ENCODE data around the gene AK1. TPM values are rescaled to one million over a fixed set of nuclear protein-coding genes. Genes with fewer than 3 reads are reported as not detected.

AK1 gene
- total and polyA plus RNA-seq, 9 of the 15 experiments (the other 6 are each of a cell fraction or from before 2014, with no cell fraction given), result 10.1 to 71.8 (median 39.0) TPM

- peak; percentile 34 for TF ChIP-seq ZNF592 (IDR thresholded peaks at IDR 0.05)
- TF ChIP-seq RUNX1 (IDR thresholded peaks at IDR 0.05; ENCODE audit: low read depth), result 0 out of 2 replicates have a peak, but pooled peaks have one; percentile 47
- TF ChIP-seq TFAP4 (CRISPR knock-in tag; IDR thresholded peaks at IDR 0.05; ENCODE audit: borderline replicate concordance), result no peak
- 0 out of 2 replicates have a peak, but pooled peaks have one; percentile 31 for TF ChIP-seq ERF (CRISPR knock-in tag; IDR thresholded peaks at IDR 0.05)
- TF ChIP-seq NFIC (IDR thresholded peaks at IDR 0.05), result peak; percentile 57
- no peak for TF ChIP-seq EWSR1 (IDR thresholded peaks at IDR 0.05; ENCODE audit: borderline replicate concordance, low read depth, partially characterized antibody)
- no peak for TF ChIP-seq TARDBP (IDR thresholded peaks at IDR 0.05)
- TF ChIP-seq ELF1 (tag; IDR thresholded peaks at IDR 0.05), result peak; percentile 51; the same call in 1 of the 2 replicates
- TF ChIP-seq PATZ1 (CRISPR knock-in tag; IDR thresholded peaks at IDR 0.05; ENCODE audit: borderline replicate concordance), result no peak
- TF ChIP-seq TAL1 (IDR thresholded peaks at IDR 0.05), result no peak
- TF ChIP-seq E2F5 (CRISPR knock-in tag; IDR thresholded peaks at IDR 0.05), result no peak
- TF ChIP-seq RBBP5 (IDR thresholded peaks at IDR 0.05; ENCODE audit: borderline replicate concordance, insufficient read depth, low read length, poor library complexity, severe bottlenecking), result no peak
- no peak; the same call in 1 of the 2 replicates for TF ChIP-seq PHF8 (IDR thresholded peaks at IDR 0.05; ENCODE audit: borderline replicate concordance, low read length)
- no peak for TF ChIP-seq ZBTB26 (CRISPR knock-in tag; IDR thresholded peaks at IDR 0.05)
These were observed 41.0 kb upstream of the AK1 start (continued) for GRCh38 chr9:127918183-127919107.
